Bronchial epithelial cell (primary cell): ENCODE results near the gene CFAP100. TPM values are rescaled to one million over a fixed set of nuclear protein-coding genes. Genes with fewer than 3 reads are reported as not detected.

ENCODE experiments used
- DNase-seq: peaks from one replicate; pipeline ENCODE4 v3.0.0-alpha.2; 2010; ENCODE audit warnings: low read depth
- FAIRE-seq: peaks from 2 replicates; lab custom pipeline; 2011; peaks lifted over from hg19 to GRCh38; lab: Jason Lieb, UNC
- H3K27me3 ChIP-seq: 2 replicates; pipeline ENCODE4 v1.5.1; 2011; ENCODE audit warnings: low read length; ENCODE audit not compliant: control insufficient read depth, insufficient read depth
- H3K36me3 ChIP-seq: 2 replicates; pipeline ENCODE4 v1.5.1; 2011; ENCODE audit warnings: low read length; ENCODE audit not compliant: control insufficient read depth, insufficient read depth
- H3K4me3 ChIP-seq: 2 replicates; pipeline ENCODE4 v1.5.1; 2011; ENCODE audit warnings: mild to moderate bottlenecking, low read depth, low read length, control low read depth
- total RNA-seq: library from RNA; depleted of rRNA; stranded (reverse); fragments of >200 nt; gene quantifications from 2 replicates; pipeline ENCODE4 v1.2.1, GENCODE V29; 2014
- TF ChIP-seq, protein P1 (sequence below): IDR thresholded peaks from 2 replicates; pipeline ENCODE4 v1.5.1; 2011; ENCODE audit warnings: mild to moderate bottlenecking, moderate library complexity, low read length, control low read depth, inconsistent platforms; ENCODE audit not compliant: insufficient read depth, severe bottlenecking

Gene CFAP100
- total RNA-seq, 1 donor from 2014 or later, result not detected

DNA sequence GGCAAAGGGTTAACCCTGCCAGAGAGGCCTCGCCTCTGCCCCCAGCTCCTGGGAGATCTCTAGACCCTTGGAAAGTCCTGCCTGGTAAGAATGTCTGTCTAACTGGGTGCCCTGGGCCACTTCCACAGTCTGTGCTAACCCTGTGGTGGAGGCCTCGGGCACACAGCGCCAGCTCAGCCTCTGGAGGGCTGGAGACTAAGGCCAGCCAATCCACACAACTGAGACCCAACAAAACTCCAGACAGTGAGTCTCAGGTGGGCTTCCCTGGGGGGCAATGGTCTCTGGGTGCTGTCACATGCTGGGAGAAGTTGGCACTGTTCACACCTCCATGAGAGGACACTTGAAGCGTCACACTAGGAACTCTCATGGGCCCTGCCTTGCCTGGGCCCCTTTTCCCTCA, 61.5 kb downstream of the CFAP100 start:
- FAIRE-seq (no peak), DNase-seq (no peak)
- Histone ChIP-seq H3K36me3 (peaks cover 34% of the 10 kb centered on the region), H3K27me3 (no peaks in the 10 kb centered on the region), H3K4me3 (no peak overlapping the region)
- TF ChIP-seq, protein P1, sequence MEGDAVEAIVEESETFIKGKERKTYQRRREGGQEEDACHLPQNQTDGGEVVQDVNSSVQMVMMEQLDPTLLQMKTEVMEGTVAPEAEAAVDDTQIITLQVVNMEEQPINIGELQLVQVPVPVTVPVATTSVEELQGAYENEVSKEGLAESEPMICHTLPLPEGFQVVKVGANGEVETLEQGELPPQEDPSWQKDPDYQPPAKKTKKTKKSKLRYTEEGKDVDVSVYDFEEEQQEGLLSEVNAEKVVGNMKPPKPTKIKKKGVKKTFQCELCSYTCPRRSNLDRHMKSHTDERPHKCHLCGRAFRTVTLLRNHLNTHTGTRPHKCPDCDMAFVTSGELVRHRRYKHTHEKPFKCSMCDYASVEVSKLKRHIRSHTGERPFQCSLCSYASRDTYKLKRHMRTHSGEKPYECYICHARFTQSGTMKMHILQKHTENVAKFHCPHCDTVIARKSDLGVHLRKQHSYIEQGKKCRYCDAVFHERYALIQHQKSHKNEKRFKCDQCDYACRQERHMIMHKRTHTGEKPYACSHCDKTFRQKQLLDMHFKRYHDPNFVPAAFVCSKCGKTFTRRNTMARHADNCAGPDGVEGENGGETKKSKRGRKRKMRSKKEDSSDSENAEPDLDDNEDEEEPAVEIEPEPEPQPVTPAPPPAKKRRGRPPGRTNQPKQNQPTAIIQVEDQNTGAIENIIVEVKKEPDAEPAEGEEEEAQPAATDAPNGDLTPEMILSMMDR, result no peak

DNA sequence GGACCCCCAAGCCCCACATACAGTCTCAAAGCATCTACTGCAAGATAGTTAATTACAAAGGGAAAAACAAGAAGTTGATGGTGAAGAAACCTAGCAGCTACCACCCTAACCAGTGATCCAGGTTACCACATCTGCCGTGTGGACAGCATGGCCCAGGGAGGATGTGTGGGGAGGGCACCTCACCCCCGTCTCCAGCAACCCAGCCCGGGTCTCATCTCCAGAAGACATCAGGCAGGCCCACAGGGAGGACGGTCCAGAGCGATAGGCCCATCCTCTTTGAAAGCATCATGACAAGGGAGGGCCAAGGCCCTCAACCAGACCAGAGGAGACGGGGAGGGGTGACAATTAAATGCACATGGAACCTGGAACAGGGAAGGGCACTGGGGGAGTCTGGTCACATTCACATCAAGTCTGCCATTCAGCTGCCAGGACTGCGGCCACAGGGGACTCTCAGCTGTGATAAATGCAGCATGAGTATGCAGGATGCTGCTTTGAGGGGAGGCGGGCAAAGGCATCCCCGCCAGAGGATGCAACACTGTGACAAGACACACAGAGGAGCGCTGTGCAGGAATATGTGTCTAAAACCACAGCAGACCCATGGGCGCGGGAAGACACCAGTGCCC, 62.2 kb downstream of the CFAP100 start:
- Histone ChIP-seq H3K36me3 (peaks cover 33% of the 10 kb centered on the region), H3K27me3 (no peaks in the 10 kb centered on the region), H3K4me3 (no peak overlapping the region)
- TF ChIP-seq, protein P1, result no peak
- FAIRE-seq, result no peak
- no peak for DNase-seq

DNA sequence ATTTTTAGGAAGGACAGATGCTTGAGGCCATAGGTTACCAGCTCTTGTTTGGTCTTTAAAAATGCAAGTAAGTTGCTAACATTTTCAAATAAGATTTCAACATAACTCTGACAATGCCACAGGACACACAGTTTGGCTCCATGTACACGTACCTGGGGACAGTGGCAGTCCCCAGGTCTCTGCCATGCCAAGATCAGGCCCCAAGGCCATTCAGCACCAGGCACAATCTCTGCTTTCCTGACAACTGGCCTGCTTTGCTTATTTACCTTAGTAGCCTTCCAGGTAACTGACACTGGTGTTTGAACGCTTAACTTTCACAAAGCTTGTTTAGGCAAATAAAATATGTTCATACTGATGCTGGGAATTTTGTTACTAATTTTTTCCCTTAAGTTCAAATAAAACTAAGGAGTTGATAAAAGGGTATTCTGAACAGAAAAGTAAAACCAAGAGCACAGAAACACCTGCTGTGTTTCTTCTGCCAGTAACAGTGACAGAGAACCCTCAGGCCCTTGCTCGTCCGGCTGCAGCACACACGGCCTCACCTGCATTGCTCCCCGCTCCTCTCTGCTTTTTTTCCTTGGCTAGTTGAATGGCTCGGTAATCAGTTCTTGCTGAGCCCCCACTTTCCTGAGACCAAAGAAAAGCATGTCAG, 64.5 kb downstream of the CFAP100 start:
- TF ChIP-seq, protein P1, result no peak
- no peak for FAIRE-seq
- H3K27me3 ChIP-seq, result no peaks in the 10 kb centered on the region
- peaks cover 42% of the 10 kb centered on the region for H3K36me3 ChIP-seq
- H3K4me3 ChIP-seq, result no peak overlapping the region
- DNase-seq, result no peak

DNA sequence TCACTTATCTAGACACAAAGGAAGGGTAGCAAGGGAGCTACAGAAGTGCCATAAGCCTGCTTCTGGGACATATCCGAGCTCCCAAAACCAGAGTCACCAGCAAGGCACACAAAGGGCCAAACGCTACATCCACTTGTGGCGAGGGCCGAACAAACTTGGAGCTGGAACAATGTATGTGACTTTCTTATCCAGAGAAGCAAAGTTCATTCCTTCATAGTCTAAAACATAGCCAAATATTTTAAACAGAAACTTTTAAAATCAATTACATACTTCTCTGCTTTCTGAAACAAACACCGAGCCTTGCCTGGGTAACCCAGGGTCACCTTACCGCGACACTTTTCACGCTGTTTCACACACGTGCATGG, 65.0 kb downstream of the CFAP100 start:
- DNase-seq, result no peak
- Histone ChIP-seq H3K4me3 (no peak overlapping the region), H3K27me3 (no peaks in the 10 kb centered on the region), H3K36me3 (peaks cover 41% of the 10 kb centered on the region)
- TF ChIP-seq, protein P1, result no peak
- FAIRE-seq, result no peak

DNA sequence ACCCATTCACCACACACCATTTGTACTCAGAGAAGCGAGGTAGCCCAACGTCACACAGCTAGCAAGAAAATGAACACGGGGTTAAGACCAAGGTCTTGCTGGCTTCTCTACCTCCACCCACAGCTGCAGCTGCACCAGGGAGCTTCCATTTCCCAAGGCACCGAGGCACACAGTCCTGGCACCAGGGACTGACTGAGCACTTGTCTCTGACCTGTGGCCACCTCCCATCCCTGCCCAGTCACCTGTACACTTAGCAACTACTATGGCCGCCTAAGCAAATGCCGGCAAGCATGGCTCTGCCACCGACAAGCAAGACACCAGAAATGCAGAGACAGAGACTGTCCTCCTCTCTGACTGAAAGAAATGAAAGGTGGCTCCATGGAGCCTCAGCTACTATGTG, 65.7 kb downstream of the CFAP100 start:
- TF ChIP-seq, protein P1, result no peak

More for the DNA sequence above, 65.7 kb downstream of the CFAP100 start:
- FAIRE-seq, result no peak
- DNase-seq, result no peak
- no peak overlapping the region for H3K4me3 ChIP-seq
- peaks cover 45% of the 10 kb centered on the region for H3K36me3 ChIP-seq
- no peaks in the 10 kb centered on the region for H3K27me3 ChIP-seq
